Stimulated activated CD4-positive, alpha-beta T cell treated with anti-CD3 and anti-CD28 coated beads, Interleukin-15, amount 100 ng/mL, for 24 hours (primary cell): ENCODE results near the gene GOSR1.
"Not testable (repeated sequence)": the region's sequence is repeated elsewhere in the genome, so short reads cannot be mapped to it uniquely, and the experiment has no call there.

Source experiments
- DNase-seq: peaks from one replicate; pipeline ENCODE4 v3.0.0-alpha.2; 2020

The GOSR1 gene

DNA sequence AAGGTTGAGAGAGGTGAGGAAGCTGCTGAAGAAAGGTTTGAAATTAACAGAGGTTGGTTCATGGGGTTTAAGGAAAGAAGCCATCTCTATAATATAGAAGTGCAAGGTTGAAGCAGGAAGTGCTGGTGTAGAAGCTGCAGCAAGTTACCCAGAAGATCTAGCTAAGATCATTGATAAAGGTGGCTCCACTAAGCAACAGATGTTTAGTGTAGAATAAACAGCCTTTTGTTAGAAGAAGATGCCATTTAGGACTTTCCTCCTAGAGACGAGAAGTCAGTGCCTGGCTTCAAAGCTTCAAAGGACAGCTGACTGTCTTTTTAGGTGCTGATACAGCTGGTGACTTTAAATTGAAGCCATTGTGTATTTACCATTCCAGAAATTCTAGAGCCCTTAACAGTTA lies 29.3 kb downstream of the GOSR1 start:
- no peak for DNase-seq

DNA sequence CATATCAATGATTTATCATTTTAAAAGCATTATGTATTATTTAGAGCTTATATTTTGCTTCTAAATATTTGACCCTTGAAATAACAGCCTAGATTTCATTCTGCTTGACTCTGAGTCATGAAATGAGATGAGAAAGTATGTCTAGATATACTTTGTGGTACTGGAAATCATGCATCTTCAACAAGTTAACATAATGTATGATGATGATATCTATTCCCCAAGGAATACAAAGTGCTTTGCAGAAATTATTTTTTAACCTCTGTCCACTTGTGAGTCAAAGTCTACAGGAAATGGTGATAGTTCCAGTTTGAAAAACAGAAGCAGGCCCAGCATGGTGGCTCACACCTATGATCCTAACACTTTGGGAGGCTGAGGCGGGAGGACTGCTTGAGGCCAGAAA lies 36.1 kb downstream of the GOSR1 start:
- no peak for DNase-seq

DNA sequence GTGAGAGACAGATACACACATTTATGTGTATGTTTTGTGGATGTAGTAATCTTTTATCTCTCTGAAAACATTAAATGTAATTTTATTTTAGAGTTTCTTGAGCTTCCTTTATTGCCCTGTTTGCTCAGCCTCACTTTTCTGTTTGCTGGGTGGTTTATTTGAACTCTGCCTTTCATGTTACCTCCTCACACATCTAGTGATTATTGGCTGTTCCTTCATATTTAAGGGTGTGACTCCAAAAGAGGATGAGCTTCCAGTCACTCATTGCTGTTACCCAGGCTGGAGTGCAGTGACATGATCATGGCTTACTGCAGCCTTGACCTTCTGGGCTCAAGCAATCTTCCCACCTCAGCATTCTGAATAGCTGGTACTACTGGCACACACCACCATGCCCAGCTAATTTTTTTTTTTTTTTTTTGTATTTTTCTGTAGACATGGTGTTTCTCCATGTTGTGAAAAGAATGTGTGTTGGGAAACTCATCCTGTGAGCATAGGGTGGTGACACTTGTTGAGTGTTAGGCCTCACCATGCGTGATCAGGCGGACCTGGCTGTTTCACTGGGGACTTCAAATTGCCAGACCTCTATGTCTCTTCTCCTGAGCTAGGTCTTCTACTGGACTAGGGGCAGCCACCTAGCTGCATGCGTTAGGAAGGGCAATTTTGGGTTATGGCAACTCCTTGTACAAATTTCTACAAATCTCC lies 37.8 kb downstream of the GOSR1 start:
- DNase-seq = no peak

DNA sequence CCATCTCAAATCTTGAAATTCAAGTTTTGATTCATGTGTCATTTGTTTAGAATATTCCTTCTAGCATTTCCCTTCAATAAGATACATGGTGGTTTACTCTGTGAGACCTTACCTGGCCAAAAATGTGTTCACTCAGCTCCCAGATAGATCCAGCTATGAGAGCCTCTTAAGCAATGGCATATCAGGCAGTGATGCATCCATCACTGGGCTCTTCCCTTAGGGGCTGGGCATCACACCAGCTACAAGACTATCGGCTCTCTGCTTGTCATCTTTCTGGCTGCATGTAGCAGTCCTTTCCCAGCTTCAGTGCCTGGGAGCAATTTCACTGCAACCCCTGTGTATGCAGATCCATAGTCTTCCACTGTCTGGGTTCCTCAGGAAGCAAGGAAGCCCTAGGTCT lies 40.6 kb downstream of the GOSR1 start:
- DNase-seq = no peak

DNA sequence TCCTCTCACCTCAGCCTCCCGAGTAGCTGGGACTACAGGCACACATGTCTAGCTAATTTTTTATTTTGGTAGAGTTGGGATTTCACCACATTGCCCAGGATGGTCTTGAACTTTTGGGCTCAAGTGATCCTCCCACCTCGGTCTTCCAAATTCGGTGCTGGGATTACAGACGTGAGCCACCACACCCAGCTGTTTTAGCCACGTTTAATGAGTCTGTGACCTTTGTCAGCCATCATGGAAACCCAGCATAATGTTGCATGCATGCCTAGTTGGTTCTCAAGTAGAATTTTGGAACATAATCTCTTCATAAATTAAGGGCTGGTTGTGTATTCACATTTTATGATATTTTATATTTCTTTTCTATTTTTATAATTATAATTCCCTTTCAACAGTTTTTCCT lies 42.0 kb downstream of the GOSR1 start:
- no peak for DNase-seq

DNA sequence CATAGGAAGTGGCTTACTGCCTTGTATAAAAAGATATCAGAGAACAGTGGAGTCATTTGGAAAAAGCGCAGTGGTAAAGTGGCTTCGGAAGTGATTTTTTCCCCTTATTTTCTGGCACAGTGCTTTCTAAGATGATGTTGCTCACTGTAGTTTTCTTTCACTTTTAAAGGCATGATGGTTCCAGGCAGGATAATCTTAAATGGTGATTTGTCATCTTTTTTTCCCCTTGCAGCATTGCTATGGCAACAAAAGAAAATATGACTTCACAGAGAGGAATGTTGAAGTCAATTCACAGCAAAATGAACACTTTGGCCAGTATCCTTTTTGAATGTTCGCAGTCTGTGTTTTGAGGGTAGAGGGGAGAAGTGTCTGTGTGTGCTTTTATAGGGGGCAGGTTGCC lies 42.5 kb downstream of the GOSR1 start:
- DNase-seq = no peak

DNA sequence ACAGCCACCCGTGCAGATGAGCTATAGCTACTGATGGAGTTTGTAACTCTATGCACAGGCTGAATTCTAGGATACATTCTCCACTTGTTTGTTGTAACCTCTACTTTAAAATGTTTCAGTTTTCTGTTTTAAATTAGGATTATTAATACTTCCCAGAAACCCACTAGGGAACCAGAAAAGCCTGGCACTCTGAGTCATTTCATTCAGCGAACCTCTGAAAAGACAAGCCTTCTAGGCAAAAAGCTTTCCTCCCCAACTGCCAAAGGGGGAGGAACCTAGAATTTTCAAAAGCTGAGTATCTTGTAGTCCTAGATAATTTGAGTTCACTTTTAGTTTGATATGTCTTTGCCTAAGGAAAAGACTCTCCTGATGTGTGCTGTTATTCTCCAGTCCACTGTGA lies 43.2 kb downstream of the GOSR1 start:
- no peak for DNase-seq

DNA sequence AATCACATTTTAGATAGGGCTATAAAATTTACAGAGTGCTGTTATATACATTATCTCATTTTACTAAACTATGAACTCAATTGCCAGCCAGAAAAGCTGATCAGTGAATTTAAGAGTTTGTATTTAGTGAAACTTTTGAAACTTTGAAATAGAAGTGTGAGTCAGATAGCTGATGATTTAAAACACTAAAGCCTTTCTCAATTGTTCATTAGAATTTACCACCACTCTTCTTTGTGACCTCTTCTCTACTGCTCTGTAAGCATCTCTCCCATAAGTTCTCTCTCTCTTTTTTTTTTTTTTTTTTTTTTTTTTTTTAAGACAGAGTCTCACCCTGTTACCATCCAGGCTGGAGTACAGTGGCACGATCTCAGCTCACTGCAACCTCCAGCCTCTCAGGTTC lies 43.7 kb downstream of the GOSR1 start:
- DNase-seq = no peak

DNA sequence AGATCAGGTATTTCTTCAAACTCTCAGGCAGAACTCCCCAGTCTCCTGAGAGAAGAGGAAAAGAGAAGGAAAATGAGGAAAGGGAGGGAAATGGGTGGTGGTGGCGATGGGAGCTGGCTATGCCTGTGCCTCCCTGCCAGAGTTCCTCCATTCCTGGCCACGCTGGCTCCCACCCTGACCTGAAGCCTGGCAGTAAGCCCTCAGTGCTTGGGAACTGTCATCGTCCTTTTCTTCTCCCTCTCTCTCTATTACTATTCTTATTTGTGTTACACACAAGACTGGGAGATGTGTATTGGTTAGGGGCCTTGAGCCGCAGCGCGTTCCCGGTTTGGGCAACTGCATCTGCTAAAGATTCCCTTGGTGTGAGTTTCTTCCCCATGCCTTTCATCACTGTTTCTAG lies 44.6 kb downstream of the GOSR1 start:
- DNase-seq = no peak

DNA sequence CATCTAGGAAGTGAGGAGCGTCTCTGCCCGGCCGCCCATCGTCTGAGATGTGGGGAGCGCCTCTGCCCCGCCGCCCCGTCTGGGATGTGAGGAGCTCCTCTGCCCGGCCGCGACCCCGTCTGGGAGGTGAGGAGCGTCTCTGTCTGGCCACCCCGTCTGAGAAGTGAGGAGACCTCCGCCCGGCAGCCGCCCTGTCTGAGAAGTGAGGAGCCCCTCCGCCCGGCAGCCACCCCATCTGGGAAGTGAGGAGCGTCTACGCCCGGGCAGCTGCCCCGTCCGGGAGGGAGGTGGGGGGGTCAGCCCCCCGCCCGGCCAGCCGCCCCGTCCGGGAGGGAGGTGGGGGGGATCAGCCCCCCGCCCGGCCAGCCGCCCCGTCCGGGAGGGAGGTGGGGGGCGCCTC lies 46.0 kb downstream of the GOSR1 start:
- DNase-seq = not testable (repeated sequence)

DNA sequence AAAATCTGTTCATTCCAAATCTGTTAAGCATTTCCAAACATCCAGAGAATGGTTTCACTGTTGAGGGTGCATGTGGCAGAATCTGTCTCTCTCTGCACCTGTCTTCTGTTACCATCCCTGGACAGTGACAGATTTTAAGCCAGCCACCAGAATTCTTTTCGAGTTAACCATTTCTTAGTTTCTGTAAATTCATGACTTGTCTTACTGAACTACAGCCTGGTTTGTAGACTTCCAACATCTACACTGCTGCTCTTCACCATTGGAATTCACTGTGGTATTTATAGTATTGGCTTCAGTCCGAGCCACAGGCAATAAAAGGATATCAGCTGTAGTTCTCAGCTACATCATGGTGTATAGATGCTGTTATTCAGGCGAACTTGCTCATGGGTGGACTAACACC lies 47.6 kb downstream of the GOSR1 start:
- no peak for DNase-seq

DNA sequence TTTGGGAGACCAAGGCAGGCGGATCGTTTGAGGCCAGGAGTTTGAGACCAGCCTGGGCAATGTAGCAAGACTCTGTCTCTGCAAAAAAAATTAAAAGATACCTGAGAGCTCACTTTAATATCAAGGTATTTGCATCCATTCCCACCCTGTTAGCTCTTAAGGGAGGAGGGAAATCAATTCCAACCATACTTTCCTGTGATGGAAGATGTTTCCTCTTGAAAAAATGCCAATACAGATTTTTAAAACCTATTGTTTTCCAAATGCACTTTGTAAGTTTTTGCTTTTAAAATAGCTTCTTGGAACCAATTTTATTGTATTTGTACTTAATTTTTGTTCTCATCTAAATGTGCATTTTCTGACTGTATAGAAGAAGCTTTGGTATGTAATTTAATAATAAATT lies 49.2 kb downstream of the GOSR1 start:
- DNase-seq = no peak

DNA sequence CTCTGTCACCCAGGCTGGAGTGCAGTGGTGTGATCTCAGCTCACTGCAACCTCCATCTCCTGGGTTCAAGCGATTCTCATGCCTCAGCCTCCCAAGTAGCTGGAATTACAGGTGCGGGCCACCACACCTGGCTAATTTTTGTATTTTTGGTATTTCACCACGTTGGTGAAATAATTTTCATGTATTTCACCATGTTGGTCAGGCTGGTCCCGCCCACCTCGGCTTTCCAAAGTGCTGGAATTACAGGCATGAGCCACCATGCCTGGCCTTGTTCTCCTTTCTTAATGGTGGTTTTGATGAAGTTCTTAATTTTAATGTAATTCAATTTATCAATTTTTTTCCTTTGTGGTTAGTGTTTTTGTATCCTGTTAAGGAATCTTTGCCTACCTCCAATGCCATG lies 51.5 kb downstream of the GOSR1 start:
- DNase-seq = not testable (repeated sequence)

DNA sequence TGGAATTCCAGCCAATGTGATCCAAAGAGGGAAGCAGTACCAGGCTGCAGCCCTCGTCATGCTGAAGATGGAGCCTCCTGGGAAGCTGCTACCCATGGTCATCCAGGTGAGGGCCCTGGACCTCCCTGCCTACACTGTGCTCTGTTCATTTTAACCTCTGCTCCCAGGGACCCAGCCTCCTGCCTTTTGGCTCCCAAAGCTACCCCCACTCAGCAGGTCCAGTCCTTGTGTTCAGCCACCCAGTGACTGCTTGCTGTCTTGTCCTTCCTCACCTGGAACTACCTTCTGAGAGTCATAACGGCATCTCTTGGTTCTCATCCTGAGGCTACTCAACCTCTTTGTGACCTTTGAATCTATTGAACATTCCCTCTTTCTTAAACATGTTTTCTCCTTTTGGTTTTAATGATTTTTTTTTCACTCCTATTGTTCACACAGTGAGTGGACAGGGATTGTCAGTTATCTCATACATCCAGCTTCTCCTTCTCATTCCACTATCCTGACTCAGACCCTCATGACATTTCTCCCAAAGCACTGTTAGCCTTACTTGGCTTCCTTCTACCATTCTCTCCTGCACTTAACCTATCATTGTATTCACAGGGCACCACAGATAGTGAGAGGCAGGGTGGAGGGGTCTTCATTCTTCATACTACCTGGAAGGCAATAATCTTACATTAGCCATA lies 53.3 kb downstream of the GOSR1 start:
- DNase-seq = no peak

DNA sequence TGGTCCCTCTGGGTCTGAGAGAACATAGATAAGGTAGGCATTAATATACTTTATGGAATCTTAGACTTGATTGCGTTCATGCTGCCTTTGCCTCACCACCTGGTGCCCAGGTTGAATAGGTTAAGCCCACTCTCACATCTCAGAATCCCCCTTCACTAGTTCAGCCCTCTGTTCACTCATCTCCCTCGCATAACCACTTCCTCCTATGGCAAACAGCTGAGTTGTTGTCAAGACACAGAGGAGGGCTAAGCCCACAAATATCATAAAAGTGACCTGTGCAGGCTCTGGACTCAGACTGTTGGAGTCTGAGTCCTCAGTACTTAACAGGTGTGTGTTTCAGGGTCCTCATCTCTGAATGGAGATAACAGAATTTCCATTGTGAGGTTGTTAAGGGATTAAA lies 55.7 kb downstream of the GOSR1 start:
- no peak for DNase-seq

DNA sequence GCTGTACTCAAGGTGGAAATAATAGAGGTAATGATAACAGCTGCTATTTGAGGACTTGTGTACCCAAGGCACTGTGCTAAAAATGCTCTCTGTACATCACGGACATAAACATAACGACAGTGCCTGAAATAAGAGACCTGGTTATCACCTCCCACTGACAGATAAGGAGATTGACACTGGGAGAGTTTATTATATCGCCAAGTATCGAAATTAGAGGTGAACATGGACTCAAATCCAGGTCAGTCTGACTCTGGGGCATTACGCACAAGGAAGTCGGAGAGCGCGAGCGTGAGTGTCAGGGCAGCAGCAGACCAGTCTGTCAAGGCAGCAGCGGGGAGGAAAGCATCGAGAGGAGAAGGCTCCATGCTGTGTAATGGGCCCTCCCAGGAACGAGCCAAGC lies 57.1 kb downstream of the GOSR1 start:
- no peak for DNase-seq

DNA sequence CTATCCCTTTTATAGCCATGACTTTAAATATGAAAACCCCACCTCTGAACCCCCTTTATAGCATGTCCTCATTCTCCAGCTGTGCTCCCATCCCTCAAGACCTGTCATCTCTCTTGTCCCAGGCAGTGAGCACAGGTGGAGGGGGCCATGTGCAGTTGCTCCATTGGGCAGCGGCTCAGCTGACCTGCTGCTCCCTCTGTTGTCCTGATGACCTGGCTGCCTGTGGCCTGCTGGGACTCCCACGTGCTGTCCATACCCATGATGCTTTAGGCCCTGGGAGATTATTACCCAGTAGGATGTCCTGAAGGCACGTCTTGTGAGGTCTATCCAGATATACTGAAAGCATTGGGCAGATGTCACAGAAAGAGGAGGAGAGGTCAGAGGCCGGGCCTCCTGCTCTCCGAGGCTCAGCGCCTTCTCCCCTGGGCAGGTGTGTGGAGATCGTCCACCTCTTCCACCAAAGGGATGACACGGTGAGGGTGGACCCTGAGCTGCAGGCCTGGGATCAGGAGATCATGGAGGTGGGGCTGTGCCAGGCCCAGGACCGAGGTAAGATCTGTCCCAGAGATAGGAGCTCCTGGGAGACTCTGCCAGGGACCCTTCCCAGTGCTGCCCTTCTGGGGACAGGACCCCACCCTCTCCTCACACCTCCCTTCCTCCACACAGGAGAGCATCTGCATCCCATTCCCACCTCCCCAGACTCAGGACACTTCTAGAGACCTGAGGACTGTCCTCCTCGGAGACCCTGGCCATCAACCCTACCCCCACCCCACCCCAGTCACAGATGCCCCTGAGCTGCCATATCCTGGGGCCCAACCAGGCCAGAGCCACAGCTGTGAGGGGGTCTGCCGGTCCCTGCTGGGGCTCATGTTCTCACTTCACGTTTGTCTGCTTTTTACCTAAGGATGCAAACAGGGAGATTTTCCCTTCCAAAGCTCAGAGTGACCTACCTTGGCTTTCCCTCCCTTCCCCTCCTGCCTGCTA lies 58.0 kb downstream of the GOSR1 start:
- DNase-seq = no peak

DNA sequence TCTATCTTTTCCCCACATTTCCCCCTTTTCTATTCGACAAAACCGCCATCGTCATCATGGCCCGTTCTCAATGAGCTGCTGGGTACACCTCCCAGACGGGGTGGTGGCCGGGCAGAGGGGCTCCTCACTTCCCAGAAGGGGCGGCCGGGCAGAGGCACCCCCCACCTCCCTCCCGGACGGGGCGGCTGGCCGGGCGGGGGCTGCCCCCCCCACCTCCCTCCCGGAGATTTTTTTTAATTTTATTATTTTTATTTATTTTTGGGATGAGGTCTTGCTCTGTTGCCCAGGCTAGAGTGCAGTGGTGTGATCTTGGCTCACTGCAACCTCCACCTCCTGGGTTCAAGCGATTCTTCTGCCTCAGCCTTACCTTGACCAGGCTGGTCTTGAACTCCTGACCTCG lies 59.6 kb downstream of the GOSR1 start:
- not testable (repeated sequence) for DNase-seq

DNA sequence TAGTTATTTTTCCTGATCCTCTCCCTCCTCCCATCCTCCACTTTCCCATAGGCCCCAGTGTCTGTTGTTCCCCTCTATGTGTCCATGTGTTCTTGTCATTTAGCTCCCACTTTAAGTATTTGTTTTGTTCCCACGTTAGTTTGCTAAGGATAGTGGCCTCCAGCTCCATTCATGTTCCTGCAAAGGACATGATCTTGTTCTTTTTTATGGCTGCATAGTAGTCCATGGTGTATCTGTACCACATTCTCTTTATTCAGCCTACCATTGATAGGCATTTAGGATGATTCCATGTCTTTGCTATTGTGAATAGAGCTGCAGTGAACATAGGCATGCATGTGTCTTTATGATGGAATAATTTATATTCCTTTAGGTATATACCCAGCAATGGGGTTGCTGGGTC lies 60.5 kb downstream of the GOSR1 start:
- DNase-seq = not testable (repeated sequence)

DNA sequence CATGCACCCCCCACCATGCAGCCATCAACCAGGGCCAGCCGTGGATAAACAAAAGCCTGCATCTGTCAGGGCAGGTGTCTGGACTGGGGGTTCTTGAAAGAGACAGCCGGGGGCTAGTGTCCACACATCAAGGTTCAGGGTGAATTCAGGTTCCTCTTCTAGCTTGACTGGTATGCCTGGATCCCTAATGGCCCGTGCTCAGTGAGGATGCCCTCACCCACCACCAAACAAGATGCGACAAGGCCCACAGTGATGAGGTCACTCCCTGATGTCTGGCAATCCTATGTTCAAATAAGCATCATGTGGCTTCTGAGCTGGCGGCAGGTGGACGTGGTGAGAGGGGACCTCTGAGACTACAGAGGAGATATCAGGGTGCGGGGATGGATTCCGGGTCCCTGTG lies 64.6 kb downstream of the GOSR1 start:
- no peak for DNase-seq

DNA sequence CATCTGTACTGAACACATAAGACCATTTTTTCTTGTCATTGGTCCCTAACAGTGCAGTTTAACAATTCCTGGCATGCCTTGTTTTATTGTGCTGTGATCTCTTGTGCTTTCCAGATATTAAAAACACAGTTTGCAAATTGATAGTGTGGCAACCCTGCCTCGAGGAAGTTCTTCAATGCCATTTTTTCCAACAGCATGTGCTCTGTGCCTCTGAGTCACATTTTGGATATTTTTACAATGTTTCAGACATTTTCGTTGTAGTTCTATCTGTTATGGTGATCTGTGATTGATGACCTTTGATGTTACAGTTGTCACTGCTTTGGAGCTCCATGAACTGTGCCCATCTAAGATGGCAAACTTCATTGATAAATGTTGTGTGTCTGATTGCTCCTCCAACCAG lies 66.2 kb downstream of the GOSR1 start:
- DNase-seq = no peak

DNA sequence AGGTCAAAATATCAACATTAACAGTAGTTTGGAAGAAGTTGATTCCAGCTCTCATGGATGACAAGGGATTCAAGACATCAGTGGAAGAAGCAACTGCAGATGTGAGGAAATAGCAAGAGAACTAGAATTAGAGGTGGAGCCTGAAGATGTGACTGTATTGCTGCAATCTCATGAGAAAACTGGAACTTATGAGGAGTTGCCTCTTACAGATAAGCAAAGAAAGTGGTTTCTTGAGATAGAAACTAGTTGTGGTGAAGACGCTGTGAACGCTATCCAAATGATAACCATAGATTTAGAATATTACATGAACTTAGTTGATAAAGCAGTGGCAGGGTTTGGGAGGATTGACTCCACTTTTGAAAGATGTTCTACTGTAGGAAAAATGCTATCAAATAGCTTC lies 67.8 kb downstream of the GOSR1 start:
- DNase-seq = no peak

DNA sequence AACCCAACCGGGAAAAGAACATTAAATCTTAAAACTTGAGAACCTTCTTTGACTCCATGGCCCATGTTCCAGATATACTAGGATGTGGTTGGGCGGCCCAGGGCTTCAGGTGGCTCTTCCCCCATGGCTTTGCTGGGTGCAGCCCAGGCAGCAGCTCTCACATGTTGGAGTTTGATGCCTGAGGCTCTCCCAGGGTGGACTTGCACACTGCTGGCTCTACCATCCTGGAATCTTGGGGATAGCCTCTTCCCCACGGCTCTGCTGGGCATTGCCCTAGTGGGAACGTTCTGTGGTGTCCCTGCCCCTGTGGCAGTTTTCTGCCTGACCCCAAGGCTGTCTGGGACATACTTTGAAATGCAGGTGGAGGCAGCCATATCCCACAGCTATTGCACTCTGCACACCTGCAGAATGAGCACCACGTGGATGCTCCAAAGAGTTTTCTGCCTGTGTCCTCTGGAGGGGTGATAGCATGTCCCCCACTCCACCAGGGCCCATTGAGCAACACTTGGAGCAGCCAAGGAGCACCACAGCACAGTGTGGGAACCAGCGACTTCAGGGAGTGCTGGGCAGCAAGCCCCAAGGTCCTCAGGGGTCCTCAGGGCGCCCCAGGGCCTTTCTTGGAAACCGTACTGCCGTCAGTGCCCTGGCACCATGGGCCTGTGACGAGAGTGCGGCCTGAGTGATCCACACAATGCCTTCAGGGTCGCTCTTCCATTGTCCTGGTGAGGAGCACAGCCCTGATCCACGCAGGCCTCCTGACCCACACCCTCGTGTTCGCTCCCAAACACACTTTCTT lies 70.8 kb downstream of the GOSR1 start:
- DNase-seq = no peak
